ENCODE results near the gene WDR5.

Gene WDR5

DNA sequence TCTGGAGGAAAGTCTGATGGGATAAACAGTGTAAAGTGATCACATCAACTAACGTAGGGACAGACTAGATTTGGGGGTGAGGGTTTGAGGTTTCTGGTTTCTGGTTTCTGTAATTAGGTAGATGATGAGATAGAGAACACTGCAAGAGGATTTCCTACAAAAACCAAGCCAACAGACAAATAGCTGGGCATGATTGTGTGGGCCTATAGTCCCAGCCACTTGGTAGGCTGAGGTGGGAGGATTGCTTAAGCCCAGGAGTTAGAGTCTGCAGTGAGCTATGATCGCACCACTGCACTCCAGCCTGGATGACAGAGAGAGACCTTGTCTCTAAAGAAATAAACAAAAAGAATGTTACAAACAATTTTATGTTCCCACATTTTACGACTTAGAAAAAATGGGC lies 62.9 kb downstream of the WDR5 start:
- peaks cover 2% of the 10 kb centered on the region for H3K36me3 Mint-ChIP-seq (ENCODE audit: insufficient read depth)
- no peaks in the 10 kb centered on the region for H3K9me3 Mint-ChIP-seq
- H3K27ac Mint-ChIP-seq = peak overlapping the region in 1 of 2 donors; percentile 24
- H3K4me1 Mint-ChIP-seq (ENCODE audit: low read depth in 2 of 2) = peaks cover 9 to 19% of the 10 kb centered on the region in 2 donors
- ATAC-seq (replicated peaks) (no peak), DNase-seq (no peak)
- H3K4me3 Mint-ChIP-seq = peak overlapping the region in 1 of 2 donors; percentile 2
- H3K27me3 Mint-ChIP-seq = no peaks in the 10 kb centered on the region

DNA sequence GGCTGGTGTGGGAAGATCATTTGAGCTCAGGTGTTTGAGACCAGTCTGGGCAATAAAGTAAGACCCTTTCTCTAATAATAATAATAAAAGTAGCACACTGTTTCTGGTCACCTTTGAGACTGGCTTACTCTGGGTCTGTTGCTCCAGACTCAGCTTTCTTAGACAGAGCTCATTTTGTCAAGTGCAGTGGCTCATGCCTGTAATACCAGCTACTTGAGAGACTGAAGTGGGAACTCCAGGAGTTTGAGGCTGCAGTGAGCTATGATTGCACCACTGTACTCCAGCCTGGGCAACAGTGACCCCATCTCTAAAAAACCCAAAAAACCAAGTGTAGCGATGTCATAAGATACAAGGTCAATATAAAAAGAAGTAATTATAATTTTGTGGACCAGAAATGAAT lies 64.8 kb downstream of the WDR5 start:
- Mint-ChIP-seq H3K27ac (no peak overlapping the region), H3K27me3 (peaks cover 0 to 13% of the 10 kb centered on the region in 2 donors), H3K9me3 (no peaks in the 10 kb centered on the region), H3K36me3 (ENCODE audit: insufficient read depth) (peaks cover 5% of the 10 kb centered on the region), H3K4me3 (no peak overlapping the region), H3K4me1 (ENCODE audit: low read depth in 2 of 2) (peaks cover 5 to 15% of the 10 kb centered on the region in 2 donors)
- ATAC-seq (replicated peaks) (no peak), DNase-seq (no peak)

DNA sequence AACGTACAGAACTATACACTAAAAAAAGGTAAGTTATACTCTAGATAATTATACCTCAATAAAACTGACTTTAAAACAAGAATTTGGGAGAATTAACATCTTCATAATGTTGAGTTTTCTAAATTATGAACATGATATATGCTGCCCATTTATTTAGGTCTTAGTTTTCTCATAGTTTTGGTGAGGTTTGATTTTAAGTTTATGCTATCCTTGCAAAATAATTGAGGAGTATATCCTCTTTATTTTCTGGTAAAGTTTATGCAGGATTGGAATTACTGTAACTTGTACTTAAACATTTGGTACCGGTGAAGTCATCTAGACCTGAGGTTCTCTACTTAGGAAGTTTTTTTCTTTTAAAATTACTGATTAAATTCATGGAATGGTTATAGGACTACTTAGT lies 67.3 kb downstream of the WDR5 start:
- DNase-seq (no peak), ATAC-seq (replicated peaks) (no peak)
- no peaks in the 10 kb centered on the region for H3K9me3 Mint-ChIP-seq
- H3K36me3 Mint-ChIP-seq (ENCODE audit: insufficient read depth) = peaks cover 5% of the 10 kb centered on the region
- H3K4me3 Mint-ChIP-seq = no peak overlapping the region
- no peak overlapping the region for H3K27ac Mint-ChIP-seq
- H3K4me1 Mint-ChIP-seq (ENCODE audit: low read depth in 2 of 2) = peaks cover 4 to 5% of the 10 kb centered on the region in 2 donors
- peaks cover 0 to 13% of the 10 kb centered on the region in 2 donors for H3K27me3 Mint-ChIP-seq

DNA sequence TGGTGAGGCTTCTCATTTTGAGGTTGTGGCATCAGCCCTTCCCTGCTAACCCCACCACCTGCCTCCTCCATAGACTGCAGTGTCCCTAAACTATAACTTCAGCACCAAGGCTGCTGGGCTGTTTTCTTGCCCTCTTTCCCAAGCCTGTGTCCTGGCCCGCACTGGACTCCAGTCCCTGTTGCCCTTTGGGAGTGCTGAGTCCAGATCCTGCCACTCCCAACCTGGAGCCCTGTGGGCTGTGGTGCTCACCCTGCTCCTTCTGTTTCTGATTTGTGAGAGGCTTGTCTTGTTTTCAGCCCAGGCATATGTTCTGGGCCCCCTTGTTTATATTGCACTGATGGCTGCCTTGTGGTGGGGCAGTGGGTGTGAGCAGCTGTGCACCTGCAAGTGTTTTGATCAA lies 68.2 kb downstream of the WDR5 start:
- Mint-ChIP-seq H3K4me1 (ENCODE audit: low read depth in 2 of 2) (no peaks in the 10 kb centered on the region), H3K4me3 (no peak overlapping the region), H3K36me3 (ENCODE audit: insufficient read depth) (peaks cover 2% of the 10 kb centered on the region), H3K27me3 (peaks cover 0 to 13% of the 10 kb centered on the region in 2 donors), H3K27ac (no peak overlapping the region), H3K9me3 (no peaks in the 10 kb centered on the region)
- DNase-seq (no peak), ATAC-seq (replicated peaks) (no peak)

DNA sequence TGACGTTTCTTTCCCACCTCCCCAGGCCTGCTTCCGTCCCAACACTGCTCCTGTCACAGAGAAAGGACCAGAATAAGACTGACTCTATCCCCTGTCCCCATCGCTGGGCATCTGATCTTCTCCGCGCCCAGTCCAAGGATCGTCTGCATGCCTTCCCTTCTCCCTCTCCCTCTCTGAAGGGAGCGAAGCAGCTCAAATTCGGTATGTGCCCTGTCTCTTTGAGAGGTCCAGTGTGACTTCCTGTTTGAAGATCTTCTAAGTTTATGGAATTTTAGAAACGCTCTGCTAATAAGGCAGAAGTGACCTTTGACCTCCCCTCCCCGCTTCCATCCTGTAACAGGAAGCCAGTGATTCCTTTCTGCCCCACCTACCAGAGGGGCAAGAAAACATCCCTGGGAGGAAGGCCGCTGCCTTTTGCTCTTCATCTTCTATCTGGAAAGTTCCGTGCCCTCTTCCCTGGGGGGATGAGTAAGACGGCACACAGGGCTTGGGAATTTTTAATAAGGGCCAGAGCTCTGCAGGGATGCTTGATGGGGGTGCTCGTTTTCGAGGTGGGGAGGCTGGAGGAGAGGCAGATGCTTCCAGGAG lies 69.2 kb downstream of the WDR5 start:
- ATAC-seq (replicated peaks) = no peak
- Mint-ChIP-seq H3K27ac (no peak overlapping the region), H3K36me3 (ENCODE audit: insufficient read depth) (peaks cover 2% of the 10 kb centered on the region), H3K4me3 (no peak overlapping the region), H3K27me3 (peaks cover 0 to 13% of the 10 kb centered on the region in 2 donors), H3K4me1 (ENCODE audit: low read depth in 2 of 2) (no peaks in the 10 kb centered on the region), H3K9me3 (no peaks in the 10 kb centered on the region)
- no peak for DNase-seq

DNA sequence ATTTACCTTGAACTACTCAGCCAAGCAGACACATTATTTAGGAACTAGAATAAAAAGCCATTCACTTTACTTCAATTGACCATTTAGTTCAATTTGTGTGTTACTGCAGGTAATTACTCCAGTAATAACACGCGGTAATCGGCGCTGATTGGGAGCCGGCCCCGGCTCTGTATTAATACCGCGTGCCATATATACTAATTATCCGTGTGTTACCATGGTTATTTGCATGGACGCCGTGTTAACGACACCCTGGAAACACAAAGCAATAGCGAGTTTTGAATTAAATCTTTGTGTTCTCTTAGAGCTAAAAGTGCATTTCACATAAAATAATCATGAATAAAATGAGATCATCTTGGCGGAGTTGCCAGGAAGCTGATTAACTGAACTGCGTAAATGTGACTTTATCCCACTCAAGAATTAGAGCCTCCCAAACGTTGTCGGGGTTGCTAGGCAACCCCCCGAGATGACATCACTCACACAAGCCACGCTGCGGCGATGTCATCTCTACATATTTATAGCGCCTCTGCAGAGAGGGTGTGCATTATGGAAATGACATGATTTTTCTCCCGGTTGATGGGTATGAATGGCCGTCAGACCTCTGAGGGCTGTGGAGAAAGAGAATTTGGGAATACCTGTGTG lies 69.9 kb downstream of the WDR5 start:
- Mint-ChIP-seq H3K4me3 (no peak overlapping the region), H3K27me3 (peaks cover 0 to 13% of the 10 kb centered on the region in 2 donors), H3K4me1 (ENCODE audit: low read depth in 2 of 2) (no peaks in the 10 kb centered on the region), H3K9me3 (no peaks in the 10 kb centered on the region), H3K27ac (no peak overlapping the region), H3K36me3 (ENCODE audit: insufficient read depth) (peaks cover 2% of the 10 kb centered on the region)
- no peak for ATAC-seq (replicated peaks)
- no peak for DNase-seq

DNA sequence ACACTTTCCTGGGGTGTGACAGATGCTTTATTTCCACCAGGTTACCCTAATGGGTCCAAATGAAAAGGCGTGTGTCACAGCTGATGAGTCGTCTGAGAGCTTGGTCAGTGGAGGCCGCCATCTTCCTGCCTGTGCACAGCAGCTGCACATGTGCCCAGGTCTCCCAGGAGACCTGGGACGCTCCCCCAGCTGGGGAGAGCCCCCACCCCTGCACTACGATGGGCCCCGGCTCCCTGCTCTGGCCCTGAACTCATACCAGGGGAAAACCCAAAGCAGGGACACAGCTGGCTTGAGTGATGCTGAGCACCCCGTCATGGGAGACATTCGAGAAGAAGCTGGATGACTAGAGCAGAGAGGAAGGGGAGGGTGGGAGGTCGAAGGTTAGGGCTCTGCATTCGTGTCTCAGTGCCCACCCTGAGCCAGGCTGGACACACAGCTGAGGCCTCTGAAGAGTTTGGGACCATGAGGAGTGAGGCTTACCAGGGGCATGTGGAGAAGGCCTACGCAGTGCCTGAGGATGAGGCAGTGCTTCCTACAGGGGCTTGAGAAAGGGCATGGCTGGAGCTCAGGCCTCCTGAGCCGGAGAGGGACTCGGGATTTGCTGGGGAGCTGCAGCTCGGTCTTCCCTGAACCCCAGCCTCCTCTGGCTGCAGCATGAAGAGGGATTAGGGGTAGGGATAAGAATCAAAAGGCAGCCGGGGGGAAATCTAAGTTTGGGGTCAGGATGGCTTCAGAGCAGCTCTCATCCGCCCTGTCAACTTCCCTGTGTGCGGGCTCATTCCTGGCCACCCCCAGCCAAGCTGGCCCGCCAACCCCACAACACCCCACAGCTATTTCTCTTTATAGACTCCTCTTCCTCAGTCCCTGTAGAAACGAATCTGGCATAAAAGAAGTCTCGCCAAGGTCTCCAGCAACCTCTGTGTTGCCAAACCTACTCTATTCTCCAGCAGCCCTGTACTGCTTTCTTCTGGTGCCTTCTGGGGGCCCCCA lies 70.7 kb downstream of the WDR5 start:
- no peak for DNase-seq
- no peak overlapping the region for H3K27ac Mint-ChIP-seq
- no peaks in the 10 kb centered on the region for H3K9me3 Mint-ChIP-seq
- ATAC-seq (replicated peaks) = no peak
- peaks cover 2% of the 10 kb centered on the region for H3K36me3 Mint-ChIP-seq (ENCODE audit: insufficient read depth)
- no peaks in the 10 kb centered on the region for H3K4me1 Mint-ChIP-seq (ENCODE audit: low read depth in 2 of 2)
- H3K4me3 Mint-ChIP-seq = no peak overlapping the region
- H3K27me3 Mint-ChIP-seq = peaks cover 0 to 13% of the 10 kb centered on the region in 2 donors

DNA sequence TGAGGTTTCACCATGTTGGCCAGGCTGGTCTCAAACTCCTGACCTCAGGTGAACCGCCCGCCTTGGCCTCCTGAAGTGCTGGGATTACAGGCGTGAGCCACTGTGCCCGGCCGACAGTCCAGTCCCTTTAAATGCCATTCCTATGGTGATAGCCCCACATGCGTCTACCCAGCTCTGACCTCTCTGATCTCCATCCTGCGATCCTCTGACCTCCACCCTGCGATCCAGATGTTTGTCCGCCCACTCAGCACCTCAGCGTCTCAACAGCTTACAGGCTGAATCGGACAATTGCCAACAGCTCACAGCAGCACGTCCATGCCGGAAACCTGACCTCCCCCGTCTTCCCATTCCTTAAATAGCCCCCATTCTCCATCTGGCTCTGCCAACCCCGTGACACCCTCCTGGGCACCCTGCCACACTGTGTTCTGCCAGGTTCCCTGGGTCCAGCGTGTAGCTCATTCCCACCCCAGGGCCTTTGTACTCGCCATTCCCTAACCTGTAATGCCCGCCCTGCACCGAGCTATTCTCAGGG lies 72.5 kb downstream of the WDR5 start:
- H3K4me1 Mint-ChIP-seq (ENCODE audit: low read depth in 2 of 2) = no peaks in the 10 kb centered on the region
- peaks cover 0 to 13% of the 10 kb centered on the region in 2 donors for H3K27me3 Mint-ChIP-seq
- no peak for DNase-seq
- peaks cover 0 to 3% of the 10 kb centered on the region in 2 donors for H3K9me3 Mint-ChIP-seq
- H3K36me3 Mint-ChIP-seq (ENCODE audit: insufficient read depth) = peaks cover 2% of the 10 kb centered on the region
- no peak for ATAC-seq (replicated peaks)
- no peak overlapping the region for H3K27ac Mint-ChIP-seq
- no peak overlapping the region for H3K4me3 Mint-ChIP-seq

DNA sequence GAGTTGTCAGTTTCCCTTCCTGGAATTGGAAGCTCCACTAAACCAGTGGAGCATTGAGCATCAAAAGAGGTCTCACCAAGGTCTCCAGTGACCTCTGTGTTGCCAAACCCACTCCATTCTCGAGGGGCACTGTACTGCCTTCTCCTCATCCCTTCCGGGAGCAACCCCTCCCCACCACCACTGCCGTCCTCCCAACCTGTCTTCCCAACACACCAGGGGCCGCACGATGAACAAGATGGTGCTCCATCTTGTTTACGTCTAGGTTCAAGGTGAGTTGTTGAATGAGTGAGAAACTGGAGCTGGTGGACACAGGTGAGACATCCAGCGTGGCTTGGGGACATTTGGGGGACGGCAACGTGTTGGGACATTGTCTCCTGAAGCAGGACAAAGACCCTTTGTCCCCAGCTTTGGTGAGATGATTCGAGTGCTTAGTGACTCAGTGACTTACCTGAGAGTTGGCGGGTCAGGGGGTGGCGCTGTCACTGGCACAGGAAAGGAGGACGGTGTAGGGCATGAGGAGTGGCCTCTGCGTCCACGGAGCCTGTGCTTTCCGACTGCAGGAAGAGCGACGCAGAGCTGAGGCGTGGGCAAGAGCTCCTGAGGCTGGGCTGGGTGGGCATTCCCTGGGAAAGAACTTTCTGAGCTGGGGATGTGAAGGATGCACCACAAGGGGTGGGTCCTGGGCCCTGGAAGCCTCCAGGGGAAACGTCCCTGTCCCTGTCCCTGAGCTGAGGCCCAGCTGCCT lies 73.3 kb downstream of the WDR5 start:
- H3K27ac Mint-ChIP-seq = no peak overlapping the region
- no peak for ATAC-seq (replicated peaks)
- no peak overlapping the region for H3K4me3 Mint-ChIP-seq
- peaks cover 0 to 12% of the 10 kb centered on the region in 2 donors for H3K27me3 Mint-ChIP-seq
- H3K36me3 Mint-ChIP-seq (ENCODE audit: insufficient read depth) = peaks cover 2% of the 10 kb centered on the region
- H3K4me1 Mint-ChIP-seq (ENCODE audit: low read depth in 2 of 2) = no peaks in the 10 kb centered on the region
- DNase-seq = no peak
- peaks cover 0 to 3% of the 10 kb centered on the region in 2 donors for H3K9me3 Mint-ChIP-seq

Measured in effector memory CD8-positive, alpha-beta T cell (primary cell).